Stimulated activated CD8-positive, alpha-beta memory T cell treated with anti-CD3 and anti-CD28 coated beads, Interleukin-12 subunit alpha, Interleukin-12 subunit beta, amount 100 ng/mL, for 1 hour (primary cell): ENCODE data around the gene C19orf73.
"Not testable (repeated sequence)": the region's sequence is repeated elsewhere in the genome, so short reads cannot be mapped to it uniquely, and the experiment has no call there.

ENCODE experiments used
- DNase-seq: peaks from one replicate; pipeline ENCODE4 v3.0.0-alpha.2; 2020; ENCODE audit warnings: low read depth

The C19orf73 gene

DNA sequence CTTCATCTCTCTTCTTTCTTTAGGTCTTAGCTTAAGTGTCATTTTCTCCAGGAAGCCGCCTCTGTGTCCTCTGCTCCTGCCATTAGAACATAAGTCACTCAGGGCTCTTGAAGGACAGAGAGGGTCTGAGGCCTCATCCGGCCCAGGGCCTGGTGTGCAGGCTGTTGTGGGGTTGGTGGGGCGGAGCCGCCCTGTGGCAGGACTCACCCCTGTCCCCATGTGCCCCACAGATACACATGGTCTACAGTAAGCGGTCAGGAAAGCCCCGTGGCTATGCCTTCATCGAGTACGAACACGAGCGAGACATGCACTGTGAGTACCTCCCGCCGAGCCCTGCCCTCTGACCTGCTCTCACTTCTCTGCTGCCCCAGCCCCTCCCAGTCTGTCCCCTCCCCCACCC is 17.8 kb downstream of the C19orf73 start:
- DNase-seq, result no peak

DNA sequence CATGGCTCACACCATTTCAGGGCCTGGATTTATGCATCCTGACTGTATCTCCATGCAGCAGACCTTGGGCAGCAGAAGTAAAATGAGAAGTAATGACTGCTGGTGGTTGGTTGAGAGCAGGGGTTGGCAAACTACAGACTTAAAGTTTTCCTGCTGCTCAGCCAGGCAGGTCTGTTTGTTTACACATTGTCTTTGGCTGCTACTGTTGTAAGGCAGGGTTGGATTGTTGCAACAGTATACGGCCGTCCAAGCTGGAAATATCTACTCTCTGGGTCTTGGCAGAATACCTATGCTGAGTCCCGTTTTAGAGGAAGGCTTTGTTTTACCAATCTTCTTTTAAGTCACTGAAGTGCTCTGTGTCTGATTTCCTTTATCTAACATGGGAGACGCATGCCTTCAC is 20.1 kb downstream of the C19orf73 start:
- DNase-seq, result no peak

DNA sequence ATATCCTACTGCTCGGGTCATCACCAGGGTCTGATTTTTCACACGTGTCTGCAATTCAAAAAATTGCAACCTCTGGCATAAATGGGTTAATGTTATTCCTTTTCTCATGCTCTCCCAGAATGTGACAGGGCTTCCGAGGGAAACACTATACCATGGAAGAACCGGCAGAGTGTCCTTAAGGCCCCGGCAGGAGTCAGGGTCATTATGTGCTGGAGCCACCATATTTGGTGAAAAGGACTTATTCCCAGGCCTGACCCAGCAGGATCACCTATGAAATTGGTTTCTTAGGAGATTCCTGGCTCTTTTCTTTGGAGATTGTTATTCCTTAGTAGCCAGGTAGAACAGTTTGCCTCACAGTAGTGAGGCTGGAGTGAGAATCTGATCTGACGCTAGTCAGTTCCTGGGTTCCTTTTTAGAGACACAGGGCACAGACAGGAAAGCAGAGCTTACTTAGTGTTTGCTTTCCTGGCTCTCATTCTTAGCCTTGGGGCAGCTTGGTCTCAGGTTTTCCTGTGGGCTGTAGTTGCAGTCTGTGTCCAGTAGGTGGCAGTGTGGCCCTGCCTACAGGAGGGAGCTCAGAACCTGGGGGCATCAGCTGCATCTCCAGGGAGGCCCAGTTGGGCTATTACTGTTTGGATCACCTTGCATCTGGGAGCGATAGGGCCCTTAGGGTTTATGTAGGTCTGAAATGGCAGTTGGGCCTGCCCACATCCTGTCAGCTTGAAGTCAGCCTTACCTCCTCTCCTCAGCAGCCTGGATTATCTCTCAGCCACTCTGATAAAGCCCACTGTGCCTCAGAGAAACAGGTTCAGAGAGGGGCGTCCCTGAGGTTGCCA is 21.3 kb downstream of the C19orf73 start:
- peak; percentile 55 for DNase-seq

DNA sequence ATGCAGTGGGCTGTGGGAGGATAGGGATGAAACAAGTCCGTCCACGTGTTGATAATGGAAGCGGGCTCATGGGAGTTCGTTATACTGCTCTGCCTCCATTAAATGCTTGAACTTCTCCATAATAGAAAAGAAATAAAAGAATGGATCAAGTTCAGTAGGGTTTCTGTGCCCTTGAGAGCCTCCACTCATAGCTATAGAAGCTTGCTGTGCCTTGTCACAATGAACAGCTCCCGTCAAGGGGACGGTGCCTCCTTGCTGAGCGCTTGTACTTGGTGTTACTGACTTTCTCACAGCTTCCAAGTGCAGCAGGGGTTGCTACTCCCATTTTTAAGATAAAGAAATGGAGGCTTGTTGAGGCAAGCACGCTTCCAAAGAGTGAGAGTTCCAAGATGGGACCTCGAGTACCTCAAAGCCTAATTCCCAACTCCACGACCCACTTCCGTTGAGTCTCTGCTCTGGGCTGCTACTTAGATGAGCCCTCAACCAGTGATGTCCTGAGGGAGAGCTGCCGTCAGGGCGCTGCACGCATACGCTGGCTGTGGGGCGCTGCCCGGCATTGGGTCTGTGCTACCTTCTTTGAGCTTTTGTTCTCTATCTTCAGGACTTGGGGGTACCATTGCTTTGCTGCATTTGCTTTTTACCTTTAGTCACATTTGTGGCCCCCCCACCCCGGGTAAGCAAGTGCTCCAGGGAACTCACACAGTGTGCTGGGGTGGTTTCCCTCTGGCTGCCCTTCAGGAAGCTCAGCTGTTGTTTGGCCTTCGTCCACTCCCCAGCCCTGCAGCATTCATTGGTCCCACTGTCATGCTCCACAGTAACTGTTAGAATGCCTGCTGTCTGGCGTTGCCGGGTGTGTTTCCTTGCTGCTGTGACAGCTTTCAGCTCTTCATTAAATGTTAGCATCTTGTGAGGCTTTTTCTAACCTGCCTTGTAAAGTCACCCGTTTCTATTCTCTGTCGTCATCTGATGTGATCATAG is 24.1 kb downstream of the C19orf73 start:
- DNase-seq, result no peak

DNA sequence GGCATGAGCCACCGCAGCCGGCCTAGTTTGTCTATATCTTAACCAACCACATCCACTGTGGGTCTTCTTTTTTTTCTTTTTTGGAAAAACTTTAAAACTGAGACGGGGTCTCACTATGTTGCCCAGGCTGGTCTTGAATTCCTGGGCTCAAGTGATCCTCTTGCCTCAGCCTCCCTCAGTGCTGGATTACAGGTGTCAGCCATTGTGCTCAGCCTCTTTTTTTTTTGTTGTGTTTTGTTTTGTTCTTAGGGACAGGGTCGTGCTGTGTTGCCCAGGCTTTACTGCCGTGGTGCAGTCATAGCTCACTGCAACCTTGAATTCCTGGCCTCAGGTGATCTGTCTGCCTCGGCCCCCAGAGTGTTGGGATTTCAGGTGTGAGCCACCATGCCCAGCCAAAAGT is 26.3 kb downstream of the C19orf73 start:
- DNase-seq, result no peak

DNA sequence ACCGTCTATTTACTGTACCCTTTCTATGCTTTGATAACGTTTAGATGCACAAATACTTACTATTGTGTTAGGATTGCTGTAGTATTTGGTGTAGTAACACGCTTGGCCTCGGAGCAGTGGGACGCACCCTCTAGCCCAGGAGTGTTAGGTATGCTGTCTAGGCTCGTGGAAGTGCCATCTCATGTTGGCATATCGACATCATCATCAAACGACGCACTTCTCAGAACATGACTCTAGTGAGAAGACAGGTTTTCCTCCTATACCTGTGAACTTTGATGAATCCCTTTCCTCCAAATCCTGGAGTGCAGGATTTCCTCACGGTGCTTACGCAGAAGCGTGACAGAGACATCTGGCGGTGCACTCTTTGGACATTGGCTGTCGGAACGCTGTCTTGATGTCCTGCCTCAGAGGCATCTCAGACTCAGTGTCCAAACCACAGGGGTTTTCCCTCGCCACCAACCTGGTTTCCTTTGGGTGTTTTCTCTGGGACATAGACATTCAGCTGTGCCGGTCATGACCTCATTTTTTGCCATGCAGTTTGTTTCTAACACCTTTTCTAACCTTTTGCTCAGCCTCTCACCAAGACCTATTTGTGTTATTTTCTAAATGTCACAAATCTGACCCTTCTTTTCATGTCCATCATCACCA is 27.4 kb downstream of the C19orf73 start:
- no peak for DNase-seq

DNA sequence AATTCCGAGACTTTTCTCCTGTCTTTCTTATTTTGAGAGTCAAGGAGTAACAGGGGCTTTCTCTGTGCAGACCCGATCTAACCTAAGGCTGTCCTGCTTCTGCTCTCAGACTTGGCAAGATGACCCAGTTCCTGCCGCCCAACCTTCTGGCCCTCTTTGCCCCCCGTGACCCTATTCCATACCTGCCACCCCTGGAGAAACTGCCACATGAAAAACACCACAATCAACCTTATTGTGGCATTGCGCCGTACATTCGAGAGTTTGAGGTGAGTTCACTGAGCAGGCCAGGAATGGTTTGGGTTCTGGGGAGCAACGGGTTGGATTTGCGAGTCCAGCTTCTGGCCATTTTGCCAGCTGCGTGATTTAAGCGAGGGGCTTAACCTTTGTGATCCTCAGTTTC is 32.6 kb downstream of the C19orf73 start:
- DNase-seq, result no peak

DNA sequence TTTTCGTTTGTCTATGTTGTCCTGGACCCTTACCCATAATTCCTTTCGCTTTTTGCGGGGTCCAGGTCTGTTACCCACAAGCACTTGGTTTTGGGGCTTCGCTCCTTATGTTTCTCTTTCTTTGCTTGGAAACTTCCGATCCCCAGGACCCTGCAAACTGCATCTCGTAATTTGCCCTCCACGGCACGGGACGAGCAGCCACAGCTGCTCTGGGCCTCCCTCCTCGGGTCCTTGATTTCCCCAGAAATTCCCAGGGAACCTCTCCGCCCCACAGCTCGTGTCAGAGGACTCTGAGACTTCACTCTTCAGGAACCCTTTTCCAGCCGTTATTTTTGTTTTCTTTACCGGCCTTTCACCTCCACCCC is 33.1 kb downstream of the C19orf73 start:
- no peak for DNase-seq

DNA sequence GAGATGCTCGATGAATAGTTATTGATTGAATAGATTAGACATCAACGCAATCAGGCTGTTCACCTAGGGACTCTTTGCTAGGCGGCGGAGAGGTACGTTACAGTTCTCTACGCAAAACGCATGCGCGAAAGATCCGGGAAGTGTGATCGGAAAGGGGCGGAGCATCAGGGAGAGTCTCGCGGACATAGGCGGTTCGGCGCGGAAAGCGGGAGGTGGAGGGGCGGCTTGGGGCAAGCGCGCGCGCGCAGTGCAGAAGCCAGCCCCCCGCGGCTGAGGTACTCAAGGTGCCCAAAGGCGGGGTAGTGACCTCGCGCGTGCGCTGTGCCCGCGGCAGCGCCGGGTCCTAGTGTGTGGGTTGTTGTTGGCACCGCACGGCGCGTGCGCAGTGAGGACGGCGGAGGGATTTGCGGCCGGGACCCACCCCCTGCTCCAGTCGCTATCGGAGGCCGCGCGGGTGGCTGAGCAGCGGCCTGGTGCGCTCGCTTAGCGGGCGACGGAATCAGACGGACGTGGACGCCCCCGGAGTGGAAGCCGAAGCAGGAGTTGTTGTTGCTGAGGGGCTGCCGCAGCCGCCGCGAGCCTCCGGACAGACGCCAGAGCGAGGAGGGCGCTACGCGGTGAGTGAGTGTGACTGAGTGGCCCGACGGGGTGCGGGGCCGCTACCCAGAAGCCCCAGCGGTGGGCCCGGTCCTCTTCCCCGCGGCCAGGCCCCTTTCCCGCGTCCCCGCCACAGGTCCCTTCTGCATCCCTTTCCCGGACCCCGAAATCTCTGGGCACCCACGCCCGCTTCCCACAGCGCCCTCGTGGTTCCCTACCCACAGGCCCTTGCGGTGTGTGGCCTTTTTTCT is 33.7 kb downstream of the C19orf73 start, which contains the start of gene SNRNP70:
TSS of gene SNRNP70 (plus strand) at position 432 of the 848 bp plus-strand sequence. CDS start 964 bp downstream, outside the sequence.
- DNase-seq, result peak; percentile 98

DNA sequence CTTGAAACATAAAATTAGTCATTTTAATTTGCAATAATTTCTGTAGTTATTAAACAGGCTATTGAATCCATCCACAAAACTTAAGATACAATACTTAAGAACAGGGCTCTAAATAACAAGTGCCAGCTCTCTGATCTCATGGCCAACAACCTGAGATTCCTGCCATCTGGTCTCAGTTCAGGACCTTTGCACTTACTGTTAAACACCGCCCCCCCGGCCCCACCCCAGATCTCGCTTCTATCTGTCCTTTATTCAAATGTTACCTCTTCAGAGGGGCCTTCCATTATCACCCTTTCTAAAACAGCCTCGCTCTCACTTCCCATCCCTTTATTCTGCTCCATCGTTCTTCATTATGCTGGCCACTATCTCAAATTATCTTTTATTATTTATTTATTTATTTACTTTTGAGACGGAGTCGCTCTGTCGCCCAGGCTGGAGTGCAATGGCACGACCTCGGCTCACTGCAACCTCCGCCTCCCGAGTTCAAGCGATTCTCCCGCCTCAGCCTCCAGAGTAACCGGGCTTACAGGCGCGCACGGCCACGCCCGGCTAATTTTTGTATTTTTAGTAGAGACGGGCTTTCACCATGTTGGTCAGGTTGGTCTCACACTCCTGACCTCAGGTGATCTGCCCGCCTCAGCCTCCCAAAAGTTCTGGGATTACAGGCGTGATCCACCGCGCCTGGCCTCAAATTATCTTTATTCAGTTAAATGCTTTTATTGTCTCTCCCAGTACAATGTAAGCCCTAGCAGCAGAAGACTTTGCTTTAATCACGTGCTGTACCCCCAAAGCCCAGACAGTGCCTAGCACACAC is 34.5 kb downstream of the C19orf73 start:
- no peak for DNase-seq

DNA sequence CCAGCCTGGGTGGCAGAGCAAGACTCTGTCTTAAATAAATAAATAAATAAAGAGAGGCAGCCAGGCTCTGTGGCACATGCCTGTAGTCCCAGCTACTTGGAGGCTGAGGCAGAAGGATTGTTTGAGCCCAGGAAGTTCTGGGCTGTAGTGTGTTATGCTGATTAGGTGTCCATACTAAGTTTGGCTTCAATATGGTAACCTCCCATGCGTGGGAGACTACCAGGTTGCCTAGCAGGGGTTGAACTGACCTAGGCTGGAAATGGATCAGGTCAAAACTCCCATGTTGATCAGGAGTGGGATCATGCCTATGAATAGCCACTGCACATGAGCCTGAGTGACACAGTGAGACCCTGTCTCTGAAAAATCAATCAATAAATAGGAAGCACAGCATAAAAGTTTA is 37.7 kb downstream of the C19orf73 start:
- DNase-seq, result no peak

DNA sequence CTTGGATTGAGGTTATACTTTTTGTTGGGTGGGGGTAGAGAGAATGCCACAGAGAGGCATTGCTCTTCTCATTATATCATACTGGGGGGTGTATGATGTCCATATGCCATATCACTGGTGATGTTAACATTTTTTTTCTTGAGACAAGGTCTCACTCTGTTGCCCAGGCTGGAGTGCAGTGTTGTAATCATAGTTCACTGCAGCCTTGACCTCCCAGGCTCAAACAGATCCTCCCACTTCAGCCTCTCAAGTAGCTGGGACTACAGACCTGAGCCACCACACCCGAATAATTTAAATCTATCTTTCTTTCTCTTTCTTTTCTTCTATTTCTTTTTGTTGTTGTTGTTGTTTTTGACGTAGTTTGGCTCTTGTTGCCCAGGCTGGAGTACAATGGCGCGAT is 38.6 kb downstream of the C19orf73 start:
- no peak for DNase-seq

DNA sequence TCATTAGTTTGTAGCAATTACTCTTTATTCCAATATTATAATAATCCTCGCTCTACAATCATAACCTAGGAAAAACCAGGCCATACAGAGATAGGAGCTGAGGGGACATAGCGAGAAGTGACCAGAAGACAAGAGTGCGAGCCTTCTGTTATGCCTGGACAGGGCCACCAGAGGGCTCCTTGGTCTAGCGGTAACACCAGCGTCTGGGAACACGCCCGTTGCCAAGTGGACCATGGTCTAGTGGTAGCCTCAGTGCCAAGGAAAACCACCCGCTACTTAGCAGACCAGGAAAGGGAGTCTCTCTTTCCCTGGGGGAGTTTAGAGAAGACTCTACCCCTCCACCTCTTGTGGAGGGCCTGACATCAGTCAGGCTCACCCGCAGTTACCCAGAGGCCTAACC is 44.1 kb downstream of the C19orf73 start:
- DNase-seq, result not testable (repeated sequence)

DNA sequence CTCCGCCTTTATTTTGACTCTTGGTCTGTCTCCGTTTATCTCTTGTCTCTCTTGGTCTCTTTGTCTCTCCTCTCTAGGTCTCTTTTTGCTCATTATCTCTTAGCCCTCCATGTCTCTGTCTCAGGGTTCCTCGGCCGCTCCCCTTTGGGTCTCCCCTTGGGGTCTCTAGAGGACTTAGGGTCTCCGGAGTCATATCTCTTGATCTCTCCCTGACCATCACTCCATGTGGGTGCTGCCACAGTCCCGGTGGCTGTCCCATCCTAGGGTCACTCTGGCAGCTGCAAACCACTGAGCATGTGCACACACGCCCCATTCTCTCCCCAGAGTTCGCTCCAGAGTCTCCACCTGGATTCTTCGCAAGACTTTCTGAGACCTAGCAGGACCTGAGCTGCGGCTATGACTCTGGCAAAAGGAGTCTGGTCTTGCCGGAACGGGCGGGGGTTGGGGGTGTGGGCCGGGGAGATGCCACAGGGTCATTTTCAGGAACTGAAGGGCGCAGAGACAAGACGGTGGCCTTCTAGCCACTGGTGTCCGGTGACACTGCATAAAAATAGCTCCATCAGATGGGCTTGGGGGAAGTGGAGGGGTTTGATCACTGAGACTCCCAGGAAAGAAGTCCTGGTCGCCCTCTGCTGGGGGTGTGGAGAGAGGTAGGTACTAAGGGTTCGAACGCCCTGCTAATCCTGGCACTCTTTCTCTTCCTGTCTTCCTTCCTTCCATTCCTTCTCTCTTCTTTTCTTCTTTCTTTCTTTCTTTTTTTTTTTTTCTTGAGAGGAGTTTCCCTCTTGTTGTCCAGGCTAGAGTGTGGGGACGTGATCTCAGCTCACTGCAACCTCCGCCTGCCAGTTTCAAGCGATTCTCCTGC is 45.2 kb downstream of the C19orf73 start:
- DNase-seq, result no peak

DNA sequence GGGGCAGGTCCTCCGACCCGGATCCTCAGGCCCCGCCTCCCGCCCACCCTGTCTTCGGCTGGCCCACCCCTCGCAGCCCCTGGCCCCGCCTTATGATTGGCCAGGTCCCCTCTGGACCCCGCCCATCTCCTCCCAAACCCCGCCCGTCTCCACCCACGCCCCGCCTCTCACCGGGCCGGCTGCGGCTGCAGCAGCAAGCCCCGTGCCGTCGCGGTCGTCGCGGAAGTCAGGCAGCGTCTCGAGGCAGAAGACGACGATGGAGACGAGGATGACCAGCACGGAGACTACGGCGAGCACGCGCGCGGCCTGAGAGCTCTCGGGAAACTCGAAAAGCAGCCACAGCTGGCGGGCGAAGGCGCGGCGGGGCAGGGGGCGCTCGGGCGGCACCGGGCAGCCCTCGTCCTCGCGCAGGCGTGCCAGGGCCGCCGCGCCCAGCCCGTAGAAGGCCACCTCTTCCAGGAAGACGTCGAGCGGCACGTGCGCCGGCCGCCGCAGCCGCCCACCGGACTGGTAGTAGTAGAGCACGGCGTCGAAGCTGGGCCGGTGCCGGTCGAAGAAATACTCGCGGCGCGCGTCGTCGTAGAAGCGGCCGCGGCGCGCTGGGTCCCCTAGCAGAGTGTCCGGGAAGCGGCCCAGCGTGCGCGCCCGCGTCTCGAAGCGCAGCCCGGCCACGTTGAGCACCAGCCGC is 46.9 kb downstream of the C19orf73 start:
- no peak for DNase-seq

DNA sequence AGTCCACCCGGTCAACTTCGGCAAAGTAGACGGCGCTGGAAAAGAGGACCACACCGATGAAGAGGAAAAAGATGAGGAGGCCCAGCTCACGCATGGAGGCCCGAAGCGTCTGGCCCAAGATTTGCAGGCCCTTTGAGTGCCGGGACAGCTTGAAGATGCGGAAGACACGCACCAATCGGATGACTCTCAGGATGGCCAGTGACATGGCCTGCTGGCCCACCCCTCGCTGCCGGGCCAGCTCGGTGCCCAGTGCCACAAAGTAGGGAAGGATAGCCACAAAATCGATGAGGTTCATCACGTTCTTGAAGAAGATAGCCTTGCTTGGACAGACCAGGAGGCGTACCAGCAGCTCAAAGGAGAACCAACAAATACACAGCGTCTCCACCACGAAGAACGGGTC is 48.5 kb downstream of the C19orf73 start:
- DNase-seq, result no peak

DNA sequence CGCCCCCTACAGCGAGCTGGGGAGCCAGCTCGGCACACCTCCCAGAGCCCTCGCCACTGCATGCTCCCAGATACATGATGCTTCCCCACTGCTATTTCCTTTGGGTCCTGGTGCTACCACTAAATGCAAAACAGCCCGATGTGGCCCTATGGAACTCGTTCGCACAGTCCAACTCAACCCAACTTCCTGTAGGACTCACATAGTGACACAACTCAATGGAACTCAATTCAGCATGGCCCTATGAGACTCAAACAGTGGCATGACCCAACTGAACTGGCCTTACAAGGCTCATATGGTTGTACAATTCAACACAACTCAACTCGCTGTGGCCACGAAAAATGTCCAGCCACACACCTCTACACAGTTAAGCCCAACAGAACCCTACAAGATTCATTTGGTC is 49.9 kb downstream of the C19orf73 start:
- DNase-seq, result no peak
